ENCODE data around the gene COA7. TPM values are rescaled to one million over a fixed set of nuclear protein-coding genes. Genes with fewer than 3 reads are reported as not detected.

COA7 gene
- total and polyA plus RNA-seq, 10 of the 15 experiments (the other 5 are each of a cell fraction or from before 2014, with no cell fraction given): 7.5 to 20.2 (median 15.4) TPM

- TF ChIP-seq GABPA (IDR thresholded peaks at IDR 0.05; ENCODE audit: low read depth): peak; percentile 62; the same call in 1 of the 2 replicates
- TF ChIP-seq MTA3 (IDR thresholded peaks at IDR 0.05; ENCODE audit: borderline replicate concordance, low read length): peak; percentile 99
- peak; percentile 47; the same call in 1 of the 2 replicates for TF ChIP-seq HDGF (IDR thresholded peaks at IDR 0.05)
- no peak for TF ChIP-seq GATAD2B (conservative IDR thresholded peaks at IDR 0.05; ENCODE audit: low read depth)
- peak; percentile 38 for TF ChIP-seq JUNB (IDR thresholded peaks at IDR 0.05)
- peak; percentile 97 for TF ChIP-seq ASH2L (IDR thresholded peaks at IDR 0.05; ENCODE audit: borderline replicate concordance, low read depth)
- peak; percentile 93 for TF ChIP-seq EED (IDR thresholded peaks at IDR 0.05; ENCODE audit: low read depth)
- TF ChIP-seq, protein P1, sequence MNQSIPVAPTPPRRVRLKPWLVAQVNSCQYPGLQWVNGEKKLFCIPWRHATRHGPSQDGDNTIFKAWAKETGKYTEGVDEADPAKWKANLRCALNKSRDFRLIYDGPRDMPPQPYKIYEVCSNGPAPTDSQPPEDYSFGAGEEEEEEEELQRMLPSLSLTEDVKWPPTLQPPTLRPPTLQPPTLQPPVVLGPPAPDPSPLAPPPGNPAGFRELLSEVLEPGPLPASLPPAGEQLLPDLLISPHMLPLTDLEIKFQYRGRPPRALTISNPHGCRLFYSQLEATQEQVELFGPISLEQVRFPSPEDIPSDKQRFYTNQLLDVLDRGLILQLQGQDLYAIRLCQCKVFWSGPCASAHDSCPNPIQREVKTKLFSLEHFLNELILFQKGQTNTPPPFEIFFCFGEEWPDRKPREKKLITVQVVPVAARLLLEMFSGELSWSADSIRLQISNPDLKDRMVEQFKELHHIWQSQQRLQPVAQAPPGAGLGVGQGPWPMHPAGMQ (IDR thresholded peaks at IDR 0.05; ENCODE audit: borderline replicate concordance): no peak
- TF ChIP-seq ZNF622 (IDR thresholded peaks at IDR 0.05): no peak
- TF ChIP-seq CREB1 (IDR thresholded peaks at IDR 0.05; ENCODE audit: low read depth): peak; percentile 52; the same call in 1 of the 2 replicates
- TF ChIP-seq SMAD5 (IDR thresholded peaks at IDR 0.05; ENCODE audit: low read depth): 0 out of 2 replicates have a peak, but pooled peaks have one; percentile 34
- TF ChIP-seq SPI1 (IDR thresholded peaks at IDR 0.05; ENCODE audit: borderline replicate concordance, insufficient read depth, low read depth, low read length): peak; percentile 100
- TF ChIP-seq, protein P2, sequence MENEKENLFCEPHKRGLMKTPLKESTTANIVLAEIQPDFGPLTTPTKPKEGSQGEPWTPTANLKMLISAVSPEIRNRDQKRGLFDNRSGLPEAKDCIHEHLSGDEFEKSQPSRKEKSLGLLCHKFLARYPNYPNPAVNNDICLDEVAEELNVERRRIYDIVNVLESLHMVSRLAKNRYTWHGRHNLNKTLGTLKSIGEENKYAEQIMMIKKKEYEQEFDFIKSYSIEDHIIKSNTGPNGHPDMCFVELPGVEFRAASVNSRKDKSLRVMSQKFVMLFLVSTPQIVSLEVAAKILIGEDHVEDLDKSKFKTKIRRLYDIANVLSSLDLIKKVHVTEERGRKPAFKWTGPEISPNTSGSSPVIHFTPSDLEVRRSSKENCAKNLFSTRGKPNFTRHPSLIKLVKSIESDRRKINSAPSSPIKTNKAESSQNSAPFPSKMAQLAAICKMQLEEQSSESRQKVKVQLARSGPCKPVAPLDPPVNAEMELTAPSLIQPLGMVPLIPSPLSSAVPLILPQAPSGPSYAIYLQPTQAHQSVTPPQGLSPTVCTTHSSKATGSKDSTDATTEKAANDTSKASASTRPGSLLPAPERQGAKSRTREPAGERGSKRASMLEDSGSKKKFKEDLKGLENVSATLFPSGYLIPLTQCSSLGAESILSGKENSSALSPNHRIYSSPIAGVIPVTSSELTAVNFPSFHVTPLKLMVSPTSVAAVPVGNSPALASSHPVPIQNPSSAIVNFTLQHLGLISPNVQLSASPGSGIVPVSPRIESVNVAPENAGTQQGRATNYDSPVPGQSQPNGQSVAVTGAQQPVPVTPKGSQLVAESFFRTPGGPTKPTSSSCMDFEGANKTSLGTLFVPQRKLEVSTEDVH (IDR thresholded peaks at IDR 0.05; ENCODE audit: low read depth, partially characterized antibody): peak; percentile 27
- peak; percentile 95 for TF ChIP-seq ZNF217 (IDR thresholded peaks at IDR 0.05)
- TF ChIP-seq ZBTB11 (CRISPR knock-in tag; IDR thresholded peaks at IDR 0.05): peak; percentile 21; the same call in 1 of the 2 replicates
- TF ChIP-seq EZH2 (IDR thresholded peaks at IDR 0.05; ENCODE audit: borderline replicate concordance, control insufficient read depth, low read depth, low read length): no peak
- TF ChIP-seq BRCA1 (IDR thresholded peaks at IDR 0.05; ENCODE audit: low read depth, low read length): no peak
- TF ChIP-seq POLR2A (IDR thresholded peaks at IDR 0.05; ENCODE audit: low read depth, low read length): peak; percentile 61
- 0 out of 2 replicates have a peak, but pooled peaks have one; percentile 81 for TF ChIP-seq ZBED1 (IDR thresholded peaks at IDR 0.05; ENCODE audit: borderline replicate concordance)
- peak; percentile 66 for TF ChIP-seq MXI1 (IDR thresholded peaks at IDR 0.05; ENCODE audit: low read depth, low read length)
- TF ChIP-seq RCOR1 (conservative IDR thresholded peaks at IDR 0.05; ENCODE audit: low read depth, low read length): no peak; the same call in none of the 2 replicates
- TF ChIP-seq POU2F2 (IDR thresholded peaks at IDR 0.05; ENCODE audit: borderline replicate concordance, low read depth, low read length): peak; percentile 41; the same call in 1 of the 3 replicates
- peak; percentile 82 for TF ChIP-seq FOXM1 (IDR thresholded peaks at IDR 0.05; ENCODE audit: low read depth, low read length)
Observed at GRCh38 chr1:52636721-52637695, 61.1 kb downstream of the COA7 start (continued).
